ENCODE results near the gene ACOXL.

Gene ACOXL

DNA sequence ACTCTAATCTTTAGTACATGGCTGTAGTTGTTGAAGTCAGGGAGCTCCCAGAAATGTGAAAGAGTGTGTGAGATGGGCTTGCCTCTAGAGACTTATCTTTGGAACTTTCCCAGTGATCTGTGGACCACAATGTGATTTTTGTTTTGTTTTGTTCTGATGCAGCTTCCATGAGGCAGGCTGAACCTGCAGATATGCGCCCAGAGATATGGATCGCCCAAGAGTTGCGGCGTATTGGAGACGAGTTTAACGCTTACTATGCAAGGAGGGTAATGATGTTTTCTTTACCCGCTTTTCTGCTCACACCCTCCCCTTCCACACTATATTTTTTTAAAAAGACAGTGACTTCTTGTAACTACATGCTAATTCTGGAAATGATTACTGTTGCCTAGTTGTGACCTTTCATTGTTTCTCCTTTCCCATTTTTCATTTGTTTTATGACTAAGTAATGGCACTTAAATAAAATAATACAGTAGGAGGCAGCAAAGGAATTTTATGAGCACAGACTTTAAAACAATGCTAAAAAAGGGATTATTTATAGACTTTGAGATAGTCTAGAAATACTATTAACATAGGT lies 417.6 kb downstream of the ACOXL start:
- DNase-seq, result no peak

DNA sequence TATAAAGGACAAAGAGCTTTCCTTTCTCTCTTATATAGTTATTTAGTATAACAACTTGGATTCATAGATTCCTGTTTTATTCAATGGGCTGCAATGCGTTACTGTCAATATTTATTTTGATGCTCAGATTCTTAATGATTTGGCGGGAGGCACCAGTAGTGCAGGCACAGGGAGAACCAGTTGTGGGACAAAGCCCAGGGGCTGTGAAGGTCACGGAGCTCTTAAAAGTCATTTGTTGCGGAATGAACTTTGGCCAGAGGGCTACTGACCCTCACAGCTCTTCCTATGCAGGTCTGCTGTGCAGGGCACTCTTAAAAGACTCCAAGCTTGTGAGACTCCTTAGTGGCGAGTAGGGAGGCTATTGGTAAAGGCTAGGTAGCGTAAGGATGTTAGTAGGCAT lies 422.4 kb downstream of the ACOXL start:
- DNase-seq, result no peak

DNA sequence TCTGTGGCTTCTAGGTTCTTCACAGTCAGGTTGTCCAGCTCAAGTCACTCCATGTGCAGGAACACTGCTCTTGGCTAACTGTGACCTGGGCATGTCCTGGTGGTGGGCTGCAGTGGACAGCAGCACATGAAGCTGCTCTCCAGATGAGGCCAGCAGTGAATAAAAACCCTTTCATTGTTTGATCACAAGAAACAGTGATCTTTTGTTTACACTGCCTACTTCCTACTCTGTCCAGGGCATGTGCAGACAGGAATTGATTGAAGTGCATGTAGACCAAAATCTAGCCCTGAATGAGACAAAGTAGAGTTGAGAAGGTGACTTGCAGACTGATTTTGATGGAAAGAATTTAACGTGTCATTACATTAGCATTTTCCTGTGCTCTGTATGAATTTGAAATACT lies 423.2 kb downstream of the ACOXL start:
- DNase-seq, result no peak

DNA sequence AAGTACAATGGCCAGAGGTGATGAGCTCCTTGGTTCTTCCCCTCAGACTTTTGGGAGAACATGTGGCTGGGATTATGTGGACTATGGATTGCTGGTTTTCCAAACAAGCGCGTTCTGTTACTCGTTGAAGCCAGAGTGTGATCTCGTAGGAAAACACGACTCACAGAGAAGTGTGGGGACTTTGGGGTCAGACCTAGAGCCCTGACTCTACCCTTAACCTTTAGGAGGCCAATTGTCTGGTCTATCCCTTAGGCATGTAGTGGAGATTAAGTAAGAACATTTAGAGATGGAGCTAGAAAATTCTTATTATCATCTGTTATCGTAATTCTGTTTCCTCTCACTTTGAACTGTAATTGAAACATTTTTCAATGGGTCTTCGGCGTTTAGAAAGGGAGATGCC lies 424.2 kb downstream of the ACOXL start:
- no peak for DNase-seq

DNA sequence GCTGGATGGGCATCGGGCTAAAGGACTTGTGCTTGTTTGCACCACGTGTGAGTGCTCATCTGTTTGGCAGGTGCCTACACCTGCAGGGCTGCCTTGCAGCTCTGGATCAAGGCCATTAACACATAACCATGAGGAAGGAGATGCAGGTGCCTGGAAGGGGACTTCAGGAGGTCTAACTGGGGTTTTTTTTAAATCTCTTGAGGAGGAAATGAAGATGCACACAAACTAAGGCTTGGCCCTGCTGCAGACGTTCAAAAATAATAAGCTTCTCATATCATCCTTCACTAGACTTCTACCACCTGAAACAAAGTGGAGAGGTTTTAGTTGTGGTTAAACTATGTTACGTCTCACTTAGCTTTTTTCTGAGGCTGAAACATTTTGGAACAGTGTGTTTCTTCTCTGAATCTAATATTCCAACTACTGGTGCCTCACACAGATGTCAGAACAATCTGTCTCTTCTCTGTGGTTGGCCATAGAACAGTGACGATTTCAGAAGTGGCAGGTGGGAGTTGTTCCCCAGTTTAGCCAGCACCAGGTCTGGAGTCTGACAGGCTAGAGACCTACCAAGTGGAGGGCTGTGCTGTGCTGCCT lies 424.8 kb downstream of the ACOXL start:
- DNase-seq, result no peak

DNA sequence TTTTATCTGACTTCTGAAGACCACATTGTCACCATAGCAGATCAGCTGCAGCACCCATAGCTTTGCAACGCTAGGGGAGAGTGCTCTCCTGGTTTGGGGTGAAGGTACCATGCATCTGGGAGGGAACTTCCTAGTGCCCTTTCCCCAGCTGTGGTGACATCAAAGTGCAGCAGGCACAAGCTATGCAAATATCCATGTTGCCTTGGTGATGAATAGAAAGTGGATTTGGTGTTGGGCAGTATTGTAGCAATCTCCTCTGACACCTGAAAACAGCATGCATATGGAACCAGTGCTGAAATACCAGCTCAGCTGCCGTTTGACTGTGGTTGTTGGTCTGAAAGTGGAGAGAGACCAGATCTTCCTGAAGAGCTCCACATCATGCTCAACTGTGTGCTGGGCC lies 425.4 kb downstream of the ACOXL start:
- no peak for DNase-seq

DNA sequence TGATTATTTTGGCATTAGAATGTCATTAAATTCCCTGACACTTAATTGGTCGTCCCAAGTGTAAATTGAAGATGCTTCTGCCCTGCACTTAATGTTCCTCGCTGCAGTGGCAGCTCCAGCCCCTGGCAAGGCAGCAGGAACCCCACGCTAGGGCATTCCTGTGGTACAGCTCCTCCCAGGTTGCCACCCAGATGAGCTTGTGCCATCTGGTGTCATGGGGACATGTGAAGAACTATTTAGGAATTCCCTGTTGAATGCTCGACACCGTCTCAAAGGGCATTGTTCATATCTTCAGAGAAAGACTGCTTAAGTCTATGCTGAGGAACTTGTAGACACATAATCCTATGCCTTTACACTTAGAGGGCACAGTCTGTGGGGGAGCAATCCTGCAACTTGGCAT lies 427.3 kb downstream of the ACOXL start:
- no peak for DNase-seq

DNA sequence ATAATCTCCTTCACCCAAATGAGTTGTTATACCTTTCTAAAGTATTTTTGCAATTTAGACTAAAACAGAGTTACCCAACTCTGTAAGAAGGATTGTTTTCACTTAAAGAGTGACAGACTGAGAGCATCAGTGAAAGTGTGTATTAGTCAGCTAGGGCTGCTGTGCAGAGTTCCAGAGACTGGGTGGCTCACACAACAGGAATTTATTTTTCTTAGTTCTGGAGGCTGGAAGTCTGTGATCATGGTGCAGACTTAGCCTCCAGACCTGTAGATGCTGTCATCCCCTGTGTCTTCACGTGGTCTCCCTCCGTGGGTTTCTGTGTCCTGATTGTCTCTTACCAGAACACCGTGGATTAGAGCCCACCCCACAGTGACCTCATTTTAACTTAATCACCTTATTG lies 428.4 kb downstream of the ACOXL start:
- no peak for DNase-seq

DNA sequence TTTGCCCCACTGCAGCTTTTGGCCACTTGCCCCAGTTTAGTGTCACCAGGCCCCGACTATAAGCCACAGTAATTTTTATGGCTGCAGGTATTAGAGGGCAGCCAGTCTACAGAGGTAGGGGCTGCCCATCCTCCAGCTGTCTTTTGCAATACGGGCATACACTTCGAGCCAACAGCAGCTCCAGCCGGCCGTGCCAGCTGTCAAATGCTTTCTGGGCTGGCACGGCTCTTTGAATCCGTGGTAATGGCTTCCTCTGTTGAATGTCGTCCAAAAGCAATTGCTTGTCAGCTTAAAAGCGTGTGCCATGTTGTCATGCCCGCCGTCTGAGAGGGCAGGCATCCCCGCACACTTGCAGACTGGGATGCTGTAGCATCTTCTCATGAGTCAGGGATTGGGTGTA lies 429.6 kb downstream of the ACOXL start:
- DNase-seq, result peak; percentile 89

DNA sequence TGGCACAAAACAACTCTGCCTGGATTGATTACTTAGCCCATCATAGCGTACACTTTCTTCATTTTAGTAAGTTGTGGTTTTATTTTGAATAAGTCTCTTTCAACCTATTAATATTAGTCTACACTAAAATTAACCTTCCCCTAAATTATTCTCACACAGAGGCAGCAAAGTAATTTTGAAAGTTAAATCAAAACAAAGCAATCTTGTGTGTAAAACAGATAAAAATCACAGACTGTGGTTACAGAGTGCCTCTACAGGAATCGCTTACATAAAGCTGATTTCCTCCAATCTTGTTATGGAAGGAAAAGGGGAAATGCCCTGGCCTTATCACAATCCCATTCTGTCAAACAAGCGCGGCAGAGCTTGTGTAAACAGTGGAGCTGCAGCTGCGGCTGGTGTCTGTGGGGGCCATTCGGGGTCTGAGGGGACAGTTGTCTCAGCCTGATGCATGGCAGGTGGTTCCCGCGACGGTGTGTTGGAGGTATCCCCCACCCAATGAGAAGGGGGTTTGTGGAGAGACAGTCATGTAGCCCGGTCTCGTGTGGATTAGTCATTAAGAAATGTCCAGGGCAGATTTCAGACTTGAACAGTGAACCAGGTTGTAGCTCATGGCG lies 430.5 kb downstream of the ACOXL start:
- DNase-seq, result no peak

DNA sequence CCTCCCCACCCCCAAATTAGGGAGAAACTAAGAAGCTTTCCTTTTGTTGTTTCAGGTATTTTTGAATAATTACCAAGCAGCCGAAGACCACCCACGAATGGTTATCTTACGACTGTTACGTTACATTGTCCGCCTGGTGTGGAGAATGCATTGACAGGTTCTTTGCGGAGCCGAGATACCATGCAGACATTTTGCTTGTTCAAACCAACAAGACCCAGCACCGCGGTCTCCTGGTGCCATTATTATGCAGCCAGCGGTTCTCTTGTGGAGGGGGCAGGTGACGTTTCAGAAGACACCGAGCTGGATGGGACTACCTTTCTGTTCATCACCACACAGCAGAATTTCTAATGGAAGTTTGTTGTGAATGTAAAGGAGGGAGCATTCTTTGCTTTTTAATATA lies 431.7 kb downstream of the ACOXL start:
- DNase-seq, result no peak

DNA sequence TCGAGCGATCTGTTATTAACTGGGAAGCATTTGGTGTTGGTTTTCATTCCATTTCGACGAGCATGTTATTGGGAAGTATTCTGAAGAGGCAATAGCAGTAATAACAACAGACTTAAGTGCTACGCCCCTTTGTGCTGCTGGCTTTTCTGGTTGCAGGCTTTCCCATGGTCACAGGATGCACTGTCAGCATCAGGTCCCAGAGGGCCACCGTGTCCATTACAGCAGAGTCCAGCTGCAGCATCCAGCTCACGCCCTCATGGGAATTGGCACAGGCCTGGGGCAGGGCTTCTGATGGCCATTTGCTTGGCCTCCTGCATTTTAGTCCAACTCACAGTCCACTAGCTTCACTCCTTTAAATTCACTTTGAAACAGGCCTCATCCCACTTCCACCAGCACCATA lies 432.7 kb downstream of the ACOXL start:
- DNase-seq, result no peak

DNA sequence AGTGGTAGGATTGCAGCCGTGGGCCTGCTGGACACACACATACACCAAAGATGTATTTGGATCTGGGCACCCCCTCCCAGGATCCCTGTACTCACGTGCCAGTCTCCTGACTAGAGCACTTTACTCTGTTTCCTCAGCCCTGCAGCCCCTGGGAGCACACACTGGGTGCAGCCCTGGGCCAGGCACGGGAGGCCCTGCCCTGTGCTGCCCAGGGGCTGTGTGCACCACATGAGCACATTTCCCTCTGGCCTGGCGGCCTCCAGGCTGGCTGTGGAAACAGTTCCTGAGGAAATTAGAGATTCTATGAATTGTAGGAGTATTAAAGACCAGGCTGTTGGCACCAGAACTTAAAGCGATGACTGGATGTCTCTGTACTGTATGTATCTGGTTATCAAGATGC lies 433.7 kb downstream of the ACOXL start:
- no peak for DNase-seq

DNA sequence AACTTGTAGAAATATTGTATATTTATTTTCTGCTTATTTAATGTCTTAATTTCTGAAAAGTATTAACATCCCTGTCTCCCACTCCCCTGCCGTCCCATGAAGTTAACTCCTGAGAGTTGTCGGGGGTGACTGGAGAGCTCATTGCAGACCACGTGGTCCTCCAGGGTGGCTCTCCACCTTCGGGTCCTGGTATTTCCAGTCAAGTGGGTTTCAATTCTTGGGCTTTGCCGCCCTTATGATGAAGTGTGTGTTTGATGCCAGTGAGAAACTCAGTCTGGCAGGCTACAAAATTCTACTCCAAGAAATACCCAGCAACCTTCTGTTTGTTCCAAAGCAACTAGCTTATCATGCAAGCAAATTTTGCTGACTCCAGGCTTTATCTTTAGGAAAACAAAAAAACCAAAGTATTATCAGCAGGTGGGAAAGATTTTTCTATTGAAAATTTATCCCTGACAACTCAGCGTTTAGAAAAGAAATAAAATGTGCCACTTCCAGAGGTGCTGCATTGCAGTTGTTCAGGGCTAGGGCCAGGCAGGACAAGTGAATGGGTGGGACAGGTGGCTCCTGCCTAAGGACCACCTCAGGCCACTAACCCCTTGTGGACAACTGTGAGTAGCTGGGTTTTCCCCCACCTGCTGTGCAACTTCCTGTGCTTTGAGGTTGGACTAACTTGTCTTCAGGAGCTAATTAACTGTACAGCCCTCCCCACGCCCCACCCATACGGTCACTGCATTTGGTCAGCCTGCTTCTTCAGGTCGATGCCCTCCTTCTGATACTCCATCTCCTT lies 434.9 kb downstream of the ACOXL start:
- no peak for DNase-seq

DNA sequence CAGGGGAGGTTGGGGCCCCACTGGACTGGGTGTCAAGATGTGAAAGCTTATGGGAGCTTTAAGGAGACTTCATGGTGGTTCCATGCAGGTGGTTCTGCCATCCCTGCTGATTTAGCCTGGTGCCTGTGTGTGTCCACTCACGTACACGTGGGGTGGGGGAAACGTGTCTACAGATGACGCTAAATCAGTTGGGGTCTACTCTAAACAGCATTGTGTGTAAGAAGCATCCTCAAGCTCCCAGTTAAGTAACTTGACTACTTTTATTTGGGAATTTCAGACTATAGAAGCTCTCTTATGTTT lies 435.4 kb downstream of the ACOXL start:
- DNase-seq, result no peak

All from NCI-H1092 treated with DMSO at 0.1 percent for 48 hours (cell line).